Measurements from ENCODE around the gene CTBP1. TPM values are rescaled to one million over a fixed set of nuclear protein-coding genes. Genes with fewer than 3 reads are reported as not detected.
A peak's percentile ranks its signal among the peaks of the same experiment; 100 is the strongest.

Gene CTBP1
- total and polyA plus RNA-seq, 4 donors: 121 to 204 (median 138) TPM

DNA sequence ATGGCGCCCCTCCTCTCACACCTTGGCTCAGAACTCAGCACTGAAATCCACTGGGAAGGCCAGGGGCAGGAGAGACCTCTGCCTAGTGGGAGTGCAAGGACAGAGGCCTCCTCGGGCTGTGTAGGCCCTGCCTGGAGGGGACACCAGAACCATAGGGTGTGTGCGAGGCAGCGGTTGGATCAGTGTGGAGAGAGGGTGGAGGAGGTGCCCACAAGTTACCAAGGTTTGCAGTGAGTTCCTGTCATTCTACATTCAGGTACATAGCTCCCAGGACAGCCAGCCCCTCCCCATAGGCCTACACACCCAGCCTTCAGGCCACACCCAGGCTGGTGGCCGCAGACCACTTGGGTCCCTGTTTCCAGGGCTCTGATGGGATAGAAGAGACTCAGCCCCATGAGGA lies 57.3 kb downstream of the CTBP1 start:
- Histone ChIP-seq H3K27ac (ENCODE audit: low read depth in 1 of 2, low read length in 1 of 2) (peak overlapping the region; percentile 52 to 61), H3K36me3 (ENCODE audit: control insufficient read depth in 4 of 4, insufficient read depth in 4 of 4, low read length in 4 of 4) (no peaks in the 10 kb centered on the region), H3K4me1 (ENCODE audit: control insufficient read depth in 5 of 5, insufficient read depth in 5 of 5, low read length in 5 of 5) (peaks cover 0 to 38% (median 23%) of the 10 kb centered on the region in 5 donors), H3K9ac (ENCODE audit: insufficient read depth in 1 of 2, low read length in 2 of 2) (no peak overlapping the region), H3K27me3 (ENCODE audit: control insufficient read depth in 3 of 3, insufficient read depth in 3 of 3, low read length in 2 of 3) (no peaks in the 10 kb centered on the region), H3K4me3 (no peak overlapping the region), H3K9me3 (ENCODE audit: control insufficient read depth in 4 of 4, insufficient read depth in 3 of 4, low read length in 3 of 4) (no peaks in the 10 kb centered on the region)
- no peak for DNase-seq
- ATAC-seq (ENCODE audit: insufficient read depth, low FRiP score): no peak
- no peak for TF ChIP-seq CTCF (IDR thresholded peaks at IDR 0.05; ENCODE audit: control extremely low read depth, extremely low read depth)
- WGBS, 2 donors: 79 to 85% methylated on average over 5 of the region's 5 CpGs

- peak in 1 of 3 donors; percentile 57 for DNase-seq
Observed at GRCh38 chr4:1187182-1187581, 61.7 kb downstream of the CTBP1 start.

GRCh38 chr4:1183985-1184773 lies 64.8 kb downstream of the CTBP1 start:
- Histone ChIP-seq H3K36me3 (ENCODE audit: control insufficient read depth in 4 of 4, insufficient read depth in 4 of 4, low read length in 4 of 4) (no peaks in the 10 kb centered on the region), H3K4me1 (ENCODE audit: control insufficient read depth in 5 of 5, insufficient read depth in 5 of 5, low read length in 5 of 5) (peaks cover 0 to 7% (median 3%) of the 10 kb centered on the region in 5 donors), H3K27me3 (ENCODE audit: control insufficient read depth in 3 of 3, insufficient read depth in 3 of 3, low read length in 2 of 3) (no peaks in the 10 kb centered on the region), H3K4me3 (no peak overlapping the region), H3K27ac (ENCODE audit: low read depth in 1 of 2, low read length in 1 of 2) (peak overlapping the region in 1 of 2 donors; percentile 47), H3K9me3 (ENCODE audit: control insufficient read depth in 4 of 4, insufficient read depth in 3 of 4, low read length in 3 of 4) (peaks cover 0 to 8% (median under 1%) of the 10 kb centered on the region in 4 donors), H3K9ac (ENCODE audit: insufficient read depth in 1 of 2, low read length in 2 of 2) (peak overlapping the region in 1 of 2 donors; percentile 28)
- WGBS, 2 donors: 37 to 56% methylated on average over 6 of the region's 6 CpGs
- no peak for DNase-seq
- ATAC-seq (ENCODE audit: insufficient read depth, low FRiP score): no peak
- TF ChIP-seq CTCF (IDR thresholded peaks at IDR 0.05; ENCODE audit: control extremely low read depth, extremely low read depth): no peak

More at GRCh38 chr4:1187182-1187581, 61.7 kb downstream of the CTBP1 start:
- Histone ChIP-seq H3K4me3 (no peak overlapping the region), H3K27ac (ENCODE audit: low read depth in 1 of 2, low read length in 1 of 2) (no peak overlapping the region), H3K9ac (ENCODE audit: insufficient read depth in 1 of 2, low read length in 2 of 2) (no peak overlapping the region), H3K27me3 (ENCODE audit: control insufficient read depth in 3 of 3, insufficient read depth in 3 of 3, low read length in 2 of 3) (no peaks in the 10 kb centered on the region), H3K36me3 (ENCODE audit: control insufficient read depth in 4 of 4, insufficient read depth in 4 of 4, low read length in 4 of 4) (no peaks in the 10 kb centered on the region), H3K9me3 (ENCODE audit: control insufficient read depth in 4 of 4, insufficient read depth in 3 of 4, low read length in 3 of 4) (no peaks in the 10 kb centered on the region), H3K4me1 (ENCODE audit: control insufficient read depth in 5 of 5, insufficient read depth in 5 of 5, low read length in 5 of 5) (peaks cover 0 to 14% (median 11%) of the 10 kb centered on the region in 5 donors)
- no peak for TF ChIP-seq CTCF (IDR thresholded peaks at IDR 0.05; ENCODE audit: control extremely low read depth, extremely low read depth)
- 21 to 30% methylated on average over 1 of the region's 1 CpG for WGBS, 2 donors
- no peak for ATAC-seq (ENCODE audit: insufficient read depth, low FRiP score)
